ENCODE data around the gene KRT71. TPM values are rescaled to one million over a fixed set of nuclear protein-coding genes. Genes with fewer than 3 reads are reported as not detected.

The KRT71 gene
- total and polyA plus RNA-seq, 2 of the 8 experiments (the other 6 are each of a cell fraction or from before 2014, with no cell fraction given) = not detected

GRCh38 chr12:52501490-52501889 is 51.5 kb downstream of the KRT71 start:
- no peak overlapping the region for H3K14ac ChIP-seq (ENCODE audit: insufficient read length)
- no peaks in the 10 kb centered on the region for H4K20me1 ChIP-seq (replicated peaks in 1 of 2; ENCODE audit: control insufficient read depth in 1 of 2, insufficient read depth in 2 of 2, low read length in 2 of 2)
- H4K5ac ChIP-seq (ENCODE audit: insufficient read length, low read depth, low read length) = no peak overlapping the region
- H2BK15ac ChIP-seq (ENCODE audit: low read length) = no peak overlapping the region
- H4K91ac ChIP-seq (replicated peaks; ENCODE audit: insufficient read length, low read length) = no peak overlapping the region
- H2AK5ac ChIP-seq (ENCODE audit: low read depth, low read length) = no peak overlapping the region
- peaks cover 0 to 4% (median 1%) of the 10 kb centered on the region in 4 experiments; a peak in 3 of 7 replicates for H3K4me1 ChIP-seq (replicated peaks in 1 of 4; ENCODE audit: control insufficient read depth in 3 of 4, insufficient read depth in 4 of 4, low read length in 3 of 4)
- no peak overlapping the region for H3K27ac ChIP-seq (ENCODE audit: low read depth, low read length)
- no peaks in the 10 kb centered on the region; a peak in 1 of 7 replicates for H3K27me3 ChIP-seq (replicated peaks in 1 of 4; ENCODE audit: control insufficient read depth in 3 of 4, extremely low read depth in 1 of 4, insufficient read depth in 3 of 4, low read length in 3 of 4)
- 87% methylated on average over 7 of the region's 7 CpGs; no CpG with 5 or more reads in 1 of the 2 experiments for WGBS, 2 experiments (ENCODE audit: extremely low coverage in 1 of 2, insufficient coverage in 1 of 2, insufficient read length in 1 of 2, insufficient replicate concordance in 2 of 2, low coverage in 1 of 2, low lambda C conversion rate in 2 of 2, missing lambda C conversion rate in 1 of 2)
- H3K18ac ChIP-seq (ENCODE audit: extremely low read depth, low read length) = no peak overlapping the region
- no peak overlapping the region for H2BK5ac ChIP-seq (ENCODE audit: low read depth, low read length)
- no peak overlapping the region for H2BK12ac ChIP-seq (ENCODE audit: low read depth, low read length)
- H3K79me1 ChIP-seq (ENCODE audit: low read depth, low read length) = no peaks in the 10 kb centered on the region
- no peak overlapping the region for H3K23ac ChIP-seq (ENCODE audit: insufficient read length)
- no peaks in the 10 kb centered on the region; the same call in 1 of the 2 replicates for H3K23me2 ChIP-seq (ENCODE audit: low read depth, low read length)
- POLR2A ChIA-PET (ENCODE audit: partially characterized antibody) = no interaction called here
- H3K4me2 ChIP-seq (ENCODE audit: insufficient read depth in 1 of 2, low read depth in 2 of 2, low read length in 2 of 2) = no peak overlapping the region
- H4K8ac ChIP-seq (ENCODE audit: extremely low read depth, insufficient read depth, low read length) = no peak overlapping the region
- no peak overlapping the region for H3K56ac ChIP-seq (replicated peaks; ENCODE audit: insufficient read length, low read depth, low read length)
- DNase-seq (ENCODE audit: low read depth in 1 of 2, low spot score in 2 of 2) = no peak
- no peak overlapping the region for H3K4ac ChIP-seq (replicated peaks; ENCODE audit: insufficient read length, low read depth, low read length)
- H3K79me2 ChIP-seq (ENCODE audit: control insufficient read depth in 1 of 2, insufficient read depth in 2 of 2, low read length in 2 of 2) = no peaks in the 10 kb centered on the region
- CTCF ChIA-PET (ENCODE audit: partially characterized antibody) = interaction anchor here (1.1 to 3.1 kb wide), 3 partner anchors 13 to 106 kb away, joined by 3 to 20 read pairs (median 3); no protein-coding TSS in a partner anchor
- H2BK20ac ChIP-seq (ENCODE audit: low read length) = no peak overlapping the region
- no peak for FAIRE-seq
- no peak overlapping the region for H3K9ac ChIP-seq (replicated peaks in 1 of 4; ENCODE audit: extremely low read depth in 1 of 4, low read depth in 3 of 4, low read length in 3 of 4)
- H3K4me3 ChIP-seq (ENCODE audit: extremely low read depth in 1 of 4, insufficient read depth in 2 of 4, low read depth in 3 of 4, low read length in 4 of 4) = no peak overlapping the region
- no peak overlapping the region for H2BK120ac ChIP-seq (replicated peaks; ENCODE audit: low read depth, low read length)
- H2AFZ ChIP-seq (ENCODE audit: low read length) = no peak overlapping the region
- H3K36me3 ChIP-seq (ENCODE audit: control insufficient read depth in 2 of 4, insufficient read depth in 4 of 4, low read length in 3 of 4) = no peaks in the 10 kb centered on the region
- no peaks in the 10 kb centered on the region for H3K9me3 ChIP-seq (ENCODE audit: insufficient read depth in 2 of 2, low read depth in 1 of 2, low read length in 1 of 2)
- TF ChIP-seq CREB1 (IDR thresholded peaks at IDR 0.05) = no peak
- TF ChIP-seq KDM4A (IDR thresholded peaks at IDR 0.05; ENCODE audit: low read depth, low read length, severe bottlenecking) = no peak
- no peak for TF ChIP-seq NANOG (IDR thresholded peaks at IDR 0.05; ENCODE audit: insufficient read depth, low read depth, low read length, poor library complexity, severe bottlenecking)
- no peak for TF ChIP-seq BRCA1 (IDR thresholded peaks at IDR 0.05; ENCODE audit: low read depth, low read length)
- no peak for TF ChIP-seq GABPA (IDR thresholded peaks at IDR 0.05; ENCODE audit: borderline replicate concordance, insufficient read depth, low read length)
- TF ChIP-seq SIX5 (IDR thresholded peaks at IDR 0.05; ENCODE audit: low read depth, low read length) = no peak
- no peak for TF ChIP-seq RAD21 (IDR thresholded peaks at IDR 0.05 in 1 of 2, conservative IDR thresholded peaks at IDR 0.05 in 1 of 2; ENCODE audit: low read depth in 2 of 2, low read length in 2 of 2)
- TF ChIP-seq SUZ12 (IDR thresholded peaks at IDR 0.05; ENCODE audit: low read length) = no peak
- TF ChIP-seq ATF2 (IDR thresholded peaks at IDR 0.05; ENCODE audit: low read length) = no peak
- no peak for TF ChIP-seq HDAC6 (IDR thresholded peaks at IDR 0.05; ENCODE audit: low read depth, low read length)
- no peak for TF ChIP-seq ZNF274 (IDR thresholded peaks at IDR 0.05; ENCODE audit: borderline replicate concordance, extremely low read depth, low read length)

Measured in H1 (cell line).